Measurements from ENCODE around the gene DENND4C. TPM values are rescaled to one million over a fixed set of nuclear protein-coding genes. Genes with fewer than 3 reads are reported as not detected.
"Not testable (repeated sequence)": the region's sequence is repeated elsewhere in the genome, so short reads cannot be mapped to it uniquely, and the experiment has no call there.

Gene DENND4C
- total RNA-seq, 1 experiment from 2014 or later: 40.1 TPM

DNA sequence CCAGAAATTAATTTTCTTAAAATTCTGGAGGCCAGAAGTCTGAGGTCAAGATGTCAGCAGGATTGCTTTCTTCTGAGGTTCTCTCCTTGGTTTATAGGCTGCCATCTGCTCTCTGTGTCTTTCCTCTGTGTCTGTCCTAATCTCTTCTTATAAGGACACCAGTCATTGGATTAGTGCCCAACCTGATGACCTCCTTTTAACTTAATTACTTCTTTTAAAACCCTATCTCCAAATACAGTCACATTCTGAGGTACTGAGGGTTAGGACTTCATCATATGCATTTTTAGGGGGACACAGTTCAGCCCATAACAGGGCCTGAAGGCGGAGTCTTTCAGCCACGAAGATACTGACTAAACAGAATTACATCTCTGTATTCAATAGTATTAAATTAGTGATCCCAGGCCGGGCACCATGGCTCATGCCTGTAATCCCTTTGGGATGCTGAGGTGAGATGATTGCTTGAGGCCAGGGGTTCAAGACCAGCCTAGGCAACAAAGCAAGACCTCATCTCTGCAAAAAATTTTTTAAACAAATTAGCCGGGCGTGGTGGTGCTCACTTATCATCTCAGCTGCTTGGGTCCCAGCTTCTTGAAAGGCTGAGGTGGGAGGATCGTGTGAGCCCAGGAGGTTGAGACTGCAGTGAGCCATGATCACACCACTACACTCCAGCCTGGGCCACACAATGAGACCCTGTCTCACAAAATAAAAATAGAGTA lies 155.5 kb downstream of the DENND4C start:
- POLR2A ChIA-PET: no interaction called here
- CTCF ChIA-PET: no interaction called here
- TF ChIP-seq, protein P1, sequence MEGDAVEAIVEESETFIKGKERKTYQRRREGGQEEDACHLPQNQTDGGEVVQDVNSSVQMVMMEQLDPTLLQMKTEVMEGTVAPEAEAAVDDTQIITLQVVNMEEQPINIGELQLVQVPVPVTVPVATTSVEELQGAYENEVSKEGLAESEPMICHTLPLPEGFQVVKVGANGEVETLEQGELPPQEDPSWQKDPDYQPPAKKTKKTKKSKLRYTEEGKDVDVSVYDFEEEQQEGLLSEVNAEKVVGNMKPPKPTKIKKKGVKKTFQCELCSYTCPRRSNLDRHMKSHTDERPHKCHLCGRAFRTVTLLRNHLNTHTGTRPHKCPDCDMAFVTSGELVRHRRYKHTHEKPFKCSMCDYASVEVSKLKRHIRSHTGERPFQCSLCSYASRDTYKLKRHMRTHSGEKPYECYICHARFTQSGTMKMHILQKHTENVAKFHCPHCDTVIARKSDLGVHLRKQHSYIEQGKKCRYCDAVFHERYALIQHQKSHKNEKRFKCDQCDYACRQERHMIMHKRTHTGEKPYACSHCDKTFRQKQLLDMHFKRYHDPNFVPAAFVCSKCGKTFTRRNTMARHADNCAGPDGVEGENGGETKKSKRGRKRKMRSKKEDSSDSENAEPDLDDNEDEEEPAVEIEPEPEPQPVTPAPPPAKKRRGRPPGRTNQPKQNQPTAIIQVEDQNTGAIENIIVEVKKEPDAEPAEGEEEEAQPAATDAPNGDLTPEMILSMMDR (IDR thresholded peaks at IDR 0.05; ENCODE audit: insufficient read depth in 1 of 2, low read depth in 1 of 2, low read length in 1 of 2, severe bottlenecking in 1 of 2, unreplicated experiment in 1 of 2): no peak

DNA sequence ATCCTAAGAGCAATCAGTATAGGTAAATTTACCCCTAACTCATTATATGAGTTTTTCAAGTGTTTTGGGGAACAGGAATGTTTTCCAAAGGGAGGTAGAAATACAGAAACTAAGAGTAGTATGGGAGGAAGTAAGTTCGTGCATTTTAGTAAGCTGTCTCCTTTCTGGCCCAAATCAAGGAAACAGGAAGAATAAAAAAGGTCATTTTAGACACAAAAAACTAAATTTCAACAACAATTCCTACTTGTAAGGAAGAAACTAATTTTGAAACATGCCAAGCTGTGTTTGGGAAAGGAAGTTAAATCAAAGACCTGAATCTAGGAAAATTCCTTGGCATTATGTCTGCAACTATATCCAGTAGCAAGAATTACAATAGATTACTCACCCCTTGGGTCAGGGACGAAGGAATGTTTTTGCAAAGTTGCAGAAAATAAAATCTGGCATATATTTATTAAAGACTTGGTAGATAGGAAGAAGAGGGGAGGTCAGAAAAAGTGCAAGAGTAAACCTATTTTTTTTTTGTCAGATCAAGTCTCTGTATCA lies 156.1 kb downstream of the DENND4C start:
- no TSS peak for BruUV-seq (replicated peaks)
- H3K9me3 ChIP-seq: no peaks in the 10 kb centered on the region

More for the DNA sequence above, 155.5 kb downstream of the DENND4C start:
- no peaks in the 10 kb centered on the region for H3K36me3 Mint-ChIP-seq (ENCODE audit: insufficient read depth, unreplicated experiment)
- peaks cover 3% of the 10 kb centered on the region for H3K27me3 Mint-ChIP-seq (ENCODE audit: insufficient read depth, unreplicated experiment)
- H3K4me1 Mint-ChIP-seq (ENCODE audit: low read depth, unreplicated experiment): peaks cover 5% of the 10 kb centered on the region
- no peak overlapping the region for H3K4me3 Mint-ChIP-seq (ENCODE audit: unreplicated experiment)
- Histone ChIP-seq H3K4me1 (no peaks in the 10 kb centered on the region; the same call in 1 of the 2 replicates), H3K4me3 (ENCODE audit: low read depth, low read length) (no peak overlapping the region), H3K9me3 (no peaks in the 10 kb centered on the region), H3K36me3 (ENCODE audit: control insufficient read depth, insufficient read depth, low read length) (no peaks in the 10 kb centered on the region), H3K27me3 (replicated peaks; ENCODE audit: control insufficient read depth, insufficient read depth, low read length) (no peaks in the 10 kb centered on the region)
- no peak for DNase-seq
- no peaks in the 10 kb centered on the region for H3K9me3 Mint-ChIP-seq (ENCODE audit: unreplicated experiment)
- no TSS peak for BruUV-seq (replicated peaks)
- H3K27ac Mint-ChIP-seq (ENCODE audit: unreplicated experiment): no peak overlapping the region
- intact Hi-C loops (cut with micrococcal nuclease; ENCODE audit: unreplicated experiment): no loop called here

DNA sequence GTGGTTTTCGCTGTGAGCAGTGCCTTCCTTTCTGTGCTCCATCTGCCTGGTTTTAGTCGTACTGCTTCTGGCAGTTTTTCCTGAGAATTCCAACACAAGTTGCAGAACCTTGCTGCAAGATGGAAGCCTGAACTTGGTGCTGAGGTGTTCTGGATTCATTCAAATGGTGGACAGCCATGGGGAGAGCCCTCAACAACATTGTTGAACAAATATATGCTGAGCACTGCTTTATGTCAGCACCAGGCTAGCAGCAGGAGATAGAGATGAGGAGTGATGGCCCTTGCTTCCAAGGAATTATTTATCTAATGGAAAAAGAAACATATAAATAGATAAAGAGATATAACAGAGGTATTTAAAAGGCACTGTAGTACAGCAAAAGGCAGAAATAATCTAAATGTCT lies 156.8 kb downstream of the DENND4C start:
- no peak overlapping the region for H3K4me3 ChIP-seq (ENCODE audit: low read depth, low read length)
- H3K9me3 Mint-ChIP-seq (ENCODE audit: unreplicated experiment): no peaks in the 10 kb centered on the region
- no peak for DNase-seq
- no peaks in the 10 kb centered on the region for H3K27me3 ChIP-seq (replicated peaks; ENCODE audit: control insufficient read depth, insufficient read depth, low read length)
- H3K4me1 Mint-ChIP-seq (ENCODE audit: low read depth, unreplicated experiment): no peaks in the 10 kb centered on the region
- ChIA-PET POLR2A (no interaction called here), CTCF (no interaction called here)
- H3K27ac Mint-ChIP-seq (ENCODE audit: unreplicated experiment): no peak overlapping the region
- TF ChIP-seq, protein P1 (IDR thresholded peaks at IDR 0.05; ENCODE audit: insufficient read depth in 1 of 2, low read depth in 1 of 2, low read length in 1 of 2, severe bottlenecking in 1 of 2, unreplicated experiment in 1 of 2): no peak
- H3K36me3 Mint-ChIP-seq (ENCODE audit: insufficient read depth, unreplicated experiment): no peaks in the 10 kb centered on the region
- no peaks in the 10 kb centered on the region for H3K9me3 ChIP-seq
- H3K4me1 ChIP-seq: no peaks in the 10 kb centered on the region
- no peak overlapping the region for H3K4me3 Mint-ChIP-seq (ENCODE audit: unreplicated experiment)
- intact Hi-C loops (cut with micrococcal nuclease; ENCODE audit: unreplicated experiment): no loop called here
- BruUV-seq (replicated peaks): no TSS peak
- no peaks in the 10 kb centered on the region for H3K36me3 ChIP-seq (ENCODE audit: control insufficient read depth, insufficient read depth, low read length)
- H3K27me3 Mint-ChIP-seq (ENCODE audit: insufficient read depth, unreplicated experiment): peaks cover 3% of the 10 kb centered on the region

More for the DNA sequence above, 156.1 kb downstream of the DENND4C start:
- H3K4me1 ChIP-seq: no peaks in the 10 kb centered on the region
- H3K36me3 Mint-ChIP-seq (ENCODE audit: insufficient read depth, unreplicated experiment): no peaks in the 10 kb centered on the region
- no peaks in the 10 kb centered on the region for H3K4me1 Mint-ChIP-seq (ENCODE audit: low read depth, unreplicated experiment)
- no peak overlapping the region for H3K27ac Mint-ChIP-seq (ENCODE audit: unreplicated experiment)
- H3K4me3 ChIP-seq (ENCODE audit: low read depth, low read length): no peak overlapping the region
- TF ChIP-seq, protein P1 (IDR thresholded peaks at IDR 0.05; ENCODE audit: insufficient read depth in 1 of 2, low read depth in 1 of 2, low read length in 1 of 2, severe bottlenecking in 1 of 2, unreplicated experiment in 1 of 2): no peak
- no peaks in the 10 kb centered on the region for H3K27me3 ChIP-seq (replicated peaks; ENCODE audit: control insufficient read depth, insufficient read depth, low read length)
- CTCF ChIA-PET: no interaction called here
- H3K27me3 Mint-ChIP-seq (ENCODE audit: insufficient read depth, unreplicated experiment): peaks cover 3% of the 10 kb centered on the region
- intact Hi-C loops (cut with micrococcal nuclease; ENCODE audit: unreplicated experiment): no loop called here
- POLR2A ChIA-PET: no interaction called here
- H3K4me3 Mint-ChIP-seq (ENCODE audit: unreplicated experiment): no peak overlapping the region
- DNase-seq: no peak
- H3K9me3 Mint-ChIP-seq (ENCODE audit: unreplicated experiment): no peaks in the 10 kb centered on the region
- H3K36me3 ChIP-seq (ENCODE audit: control insufficient read depth, insufficient read depth, low read length): no peaks in the 10 kb centered on the region

DNA sequence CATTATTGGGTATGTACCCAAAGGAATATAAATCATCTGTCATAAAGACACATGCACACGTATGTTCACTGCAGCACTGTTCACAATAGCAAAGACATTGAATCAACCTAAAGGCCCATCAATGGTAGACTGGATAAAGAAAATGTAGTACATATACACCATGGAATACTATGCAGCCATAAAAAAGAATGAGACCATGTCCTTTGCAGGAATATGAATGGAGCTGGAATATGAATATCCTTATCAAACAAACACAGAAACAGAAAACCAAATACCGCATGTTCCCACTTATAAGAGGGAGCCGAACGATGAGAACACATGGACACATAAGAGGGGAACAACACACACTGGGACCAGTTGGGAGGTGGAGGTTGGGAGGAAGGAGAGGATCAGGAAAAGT lies 159.0 kb downstream of the DENND4C start:
- CTCF ChIA-PET; DNase-seq; H3K9me3 Mint-ChIP-seq (ENCODE audit: unreplicated experiment); intact Hi-C loops (cut with micrococcal nuclease; ENCODE audit: unreplicated experiment); POLR2A ChIA-PET; H3K27ac Mint-ChIP-seq (ENCODE audit: unreplicated experiment); H3K27me3 ChIP-seq (replicated peaks; ENCODE audit: control insufficient read depth, insufficient read depth, low read length); H3K36me3 ChIP-seq (ENCODE audit: control insufficient read depth, insufficient read depth, low read length); H3K27me3 Mint-ChIP-seq (ENCODE audit: insufficient read depth, unreplicated experiment); H3K36me3 Mint-ChIP-seq (ENCODE audit: insufficient read depth, unreplicated experiment); H3K4me3 ChIP-seq (ENCODE audit: low read depth, low read length); H3K9me3 ChIP-seq; H3K4me1 ChIP-seq; H3K4me1 Mint-ChIP-seq (ENCODE audit: low read depth, unreplicated experiment); BruUV-seq (replicated peaks); H3K4me3 Mint-ChIP-seq (ENCODE audit: unreplicated experiment): not testable (repeated sequence)

Measured in Caco-2 (cell line).